Trophoblast cell (in vitro differentiated cells and primary cell): ENCODE results near the gene TENM4.

Source experiments
- DNase-seq, 2 donors: peaks; one replicate each; pipeline ENCODE4 v3.0.0-alpha.2; 2016
- H2AFZ ChIP-seq: 2 replicates; pipeline ENCODE4 v1.6.1; 2013; ENCODE audit warnings: low read length, moderate library complexity, mild to moderate bottlenecking; ENCODE audit not compliant: insufficient read depth, poor library complexity
- H2AK5ac ChIP-seq: 2 replicates; pipeline ENCODE4 v1.6.1; 2013; ENCODE audit warnings: mild to moderate bottlenecking, low read length
- H2BK120ac ChIP-seq: 2 replicates; pipeline ENCODE4 v1.6.1; 2013; ENCODE audit warnings: low read length, mild to moderate bottlenecking, moderate library complexity; ENCODE audit not compliant: insufficient read depth, poor library complexity
- H2BK12ac ChIP-seq: 2 replicates; pipeline ENCODE4 v1.6.1; 2013; ENCODE audit warnings: mild to moderate bottlenecking, low read length, moderate library complexity
- H2BK5ac ChIP-seq: 2 replicates; pipeline ENCODE4 v1.6.1; 2013; ENCODE audit warnings: low read length, low read depth, moderate library complexity, mild to moderate bottlenecking; ENCODE audit not compliant: poor library complexity
- H3K14ac ChIP-seq: 2 replicates; pipeline ENCODE4 v1.6.1; 2013; ENCODE audit warnings: mild to moderate bottlenecking, low read length
- H3K18ac ChIP-seq: 2 replicates; pipeline ENCODE4 v1.6.1; 2013; ENCODE audit warnings: mild to moderate bottlenecking, low read length
- H3K23ac ChIP-seq: 2 replicates; pipeline ENCODE4 v1.6.1; 2013; ENCODE audit warnings: low read length
- H3K27ac ChIP-seq: 2 replicates; pipeline ENCODE4 v1.5.1; 2013; ENCODE audit warnings: low read depth, mild to moderate bottlenecking, inconsistent platforms, low read length, moderate library complexity
- H3K27me3 ChIP-seq: 2 replicates; pipeline ENCODE4 v1.6.1; 2013; ENCODE audit warnings: inconsistent platforms, mild to moderate bottlenecking, low read length, moderate library complexity; ENCODE audit not compliant: insufficient read depth
- H3K36me3 ChIP-seq, 2 experiments: 1 replicate in 1 of 2; 2 replicates in 1 of 2; pipeline ENCODE4 v1.6.1; 2013; ENCODE audit warnings: low read length in 2 of 2, mild to moderate bottlenecking in 2 of 2, moderate library complexity in 1 of 2; ENCODE audit not compliant: insufficient read depth in 2 of 2, control insufficient read depth in 1 of 2
- H3K4ac ChIP-seq: 2 replicates; pipeline ENCODE4 v1.6.1; 2013; ENCODE audit warnings: low read depth, mild to moderate bottlenecking, low read length, moderate library complexity
- H3K4me1 ChIP-seq, 2 experiments: 1 replicate in 1 of 2; 2 replicates in 1 of 2; pipeline ENCODE4 v1.6.1; 2013; ENCODE audit warnings: low read length in 2 of 2, mild to moderate bottlenecking in 2 of 2, moderate library complexity in 1 of 2; ENCODE audit not compliant: insufficient read depth in 2 of 2, control insufficient read depth in 1 of 2
- H3K4me2 ChIP-seq: 2 replicates; pipeline ENCODE4 v1.6.1; 2013; ENCODE audit warnings: inconsistent platforms, mild to moderate bottlenecking, low read length, moderate library complexity
- H3K4me3 ChIP-seq: 2 replicates; pipeline ENCODE4 v1.5.1; 2013; ENCODE audit warnings: mild to moderate bottlenecking, low read depth, low read length, inconsistent platforms
- H3K79me1 ChIP-seq: one replicate; pipeline ENCODE4 v1.6.1; 2013; ENCODE audit warnings: low read length
- H3K79me2 ChIP-seq: 2 replicates; pipeline ENCODE4 v1.6.1; 2013; ENCODE audit warnings: low read length, mild to moderate bottlenecking; ENCODE audit not compliant: control insufficient read depth, insufficient read depth, poor library complexity
- H3K9ac ChIP-seq: 2 replicates; pipeline ENCODE4 v1.6.1; 2013; ENCODE audit warnings: mild to moderate bottlenecking, low read length
- H3K9me3 ChIP-seq: 2 replicates; pipeline ENCODE4 v1.6.1; 2013; ENCODE audit warnings: low read depth, mild to moderate bottlenecking, control low read depth, inconsistent platforms, low read length; ENCODE audit not compliant: insufficient read depth
- H4K12ac ChIP-seq: 2 replicates; pipeline ENCODE4 v1.6.1; 2013; ENCODE audit warnings: low read depth, mild to moderate bottlenecking, low read length, moderate library complexity
- H4K8ac ChIP-seq: 2 replicates; pipeline ENCODE4 v1.6.1; 2013; ENCODE audit warnings: low read depth, mild to moderate bottlenecking, low read length, moderate library complexity
- H4K91ac ChIP-seq: one replicate; pipeline ENCODE4 v1.6.1; 2013; ENCODE audit warnings: low read depth, mild to moderate bottlenecking, low read length, moderate library complexity
- WGBS: extraction: QIAGEN DNeasy Blood & Tissue Kit; methylation state at CpG from one replicate; pipeline ENCODE4 v1.1.7; 2013; ENCODE audit warnings: missing lambda C conversion rate; ENCODE audit not compliant: insufficient read length, insufficient coverage; ENCODE audit errors: extremely low coverage; 5-methylcytosine and 5-hydroxymethylcytosine counted together

TENM4 gene

GRCh38 chr11:78930810-78931523, 509.9 kb downstream of the TENM4 start:
- no peak overlapping the region for H4K12ac ChIP-seq
- H3K36me3 ChIP-seq, result no peaks in the 10 kb centered on the region
- peak overlapping the region; percentile 20 for H4K8ac ChIP-seq
- H3K4me2 ChIP-seq, result no peak overlapping the region
- peaks cover 3 to 16% of the 10 kb centered on the region in 2 experiments for H3K4me1 ChIP-seq
- peaks cover 3% of the 10 kb centered on the region for H3K79me1 ChIP-seq
- no peaks in the 10 kb centered on the region for H3K27me3 ChIP-seq
- no peak for DNase-seq
- no peak overlapping the region for H2BK5ac ChIP-seq
- peak overlapping the region; percentile 21 for H4K91ac ChIP-seq
- no peak overlapping the region for H3K9ac ChIP-seq
- no peak overlapping the region for H2AK5ac ChIP-seq
- no peaks in the 10 kb centered on the region for H3K9me3 ChIP-seq
- peaks cover 6% of the 10 kb centered on the region for H3K79me2 ChIP-seq
- H2BK120ac ChIP-seq, result no peak overlapping the region
- WGBS, result no CpG with 5 or more reads among the region's 11 CpGs
- H3K14ac ChIP-seq, result no peak overlapping the region
- H2BK12ac ChIP-seq, result no peak overlapping the region
- no peak overlapping the region for H2AFZ ChIP-seq
- H3K23ac ChIP-seq, result no peak overlapping the region
- no peak overlapping the region for H3K4me3 ChIP-seq
- peak overlapping the region; percentile 14 for H3K27ac ChIP-seq
- H3K18ac ChIP-seq, result no peak overlapping the region
- H3K4ac ChIP-seq, result no peak overlapping the region

- H3K14ac ChIP-seq, result no peak overlapping the region
- no peak overlapping the region for H2AK5ac ChIP-seq
- no peak overlapping the region for H2BK5ac ChIP-seq
- H4K91ac ChIP-seq, result no peak overlapping the region
- H2BK12ac ChIP-seq, result no peak overlapping the region
- no peak overlapping the region for H3K23ac ChIP-seq
- peaks cover 6% of the 10 kb centered on the region for H3K79me1 ChIP-seq
- no peak overlapping the region for H3K27ac ChIP-seq
- H3K4ac ChIP-seq, result no peak overlapping the region
- H4K8ac ChIP-seq, result no peak overlapping the region
- H3K27me3 ChIP-seq, result no peaks in the 10 kb centered on the region
- H3K4me2 ChIP-seq, result no peak overlapping the region
- H3K4me3 ChIP-seq, result no peak overlapping the region
- no peak overlapping the region for H2BK120ac ChIP-seq
- DNase-seq, result no peak
- H3K4me1 ChIP-seq, result peaks cover 6 to 19% of the 10 kb centered on the region in 2 experiments
- peaks cover 6% of the 10 kb centered on the region for H3K79me2 ChIP-seq
- H3K9me3 ChIP-seq, result no peaks in the 10 kb centered on the region
- no peak overlapping the region for H2AFZ ChIP-seq
- no CpG with 5 or more reads among the region's 3 CpGs for WGBS
- no peak overlapping the region for H4K12ac ChIP-seq
- no peak overlapping the region for H3K18ac ChIP-seq
- no peaks in the 10 kb centered on the region for H3K36me3 ChIP-seq
- H3K9ac ChIP-seq, result no peak overlapping the region
Observed at GRCh38 chr11:78929906-78930220, 511.0 kb downstream of the TENM4 start.

- H3K4ac ChIP-seq, result no peak overlapping the region
- peak overlapping the region; percentile 50 for H2BK12ac ChIP-seq
- H3K9me3 ChIP-seq, result no peaks in the 10 kb centered on the region
- no peak overlapping the region for H3K27ac ChIP-seq
- H2BK5ac ChIP-seq, result no peak overlapping the region
- peaks cover 6% of the 10 kb centered on the region for H3K79me1 ChIP-seq
- no peak for DNase-seq
- H3K9ac ChIP-seq, result no peak overlapping the region
- peaks cover 6 to 19% of the 10 kb centered on the region in 2 experiments for H3K4me1 ChIP-seq
- no peak overlapping the region for H2BK120ac ChIP-seq
- no peak overlapping the region for H3K4me3 ChIP-seq
- H4K8ac ChIP-seq, result no peak overlapping the region
- H4K91ac ChIP-seq, result peak overlapping the region; percentile 55
- H3K23ac ChIP-seq, result no peak overlapping the region
- H3K4me2 ChIP-seq, result no peak overlapping the region
- no peak overlapping the region for H3K14ac ChIP-seq
- H4K12ac ChIP-seq, result no peak overlapping the region
- peaks cover 0 to 1% of the 10 kb centered on the region in 2 experiments for H3K36me3 ChIP-seq
- peaks cover 6% of the 10 kb centered on the region for H3K79me2 ChIP-seq
- no peaks in the 10 kb centered on the region for H3K27me3 ChIP-seq
- no peak overlapping the region for H2AFZ ChIP-seq
- no CpG with 5 or more reads among the region's 5 CpGs for WGBS
- peak overlapping the region; percentile 38 for H3K18ac ChIP-seq
- H2AK5ac ChIP-seq, result no peak overlapping the region
Observed at GRCh38 chr11:78929207-78929905, 511.5 kb downstream of the TENM4 start.

- Histone ChIP-seq H4K91ac (peak overlapping the region; percentile 55), H3K27ac (no peak overlapping the region), H3K4me2 (no peak overlapping the region), H3K9me3 (no peaks in the 10 kb centered on the region), H2BK12ac (no peak overlapping the region), H3K23ac (no peak overlapping the region), H2BK5ac (no peak overlapping the region), H4K8ac (no peak overlapping the region), H3K4ac (no peak overlapping the region), H3K79me1 (peaks cover 6% of the 10 kb centered on the region), H2AFZ (no peak overlapping the region), H3K27me3 (no peaks in the 10 kb centered on the region), H3K18ac (no peak overlapping the region), H3K4me1 (peaks cover 6 to 19% of the 10 kb centered on the region in 2 experiments), H3K79me2 (peaks cover 6% of the 10 kb centered on the region), H3K4me3 (no peak overlapping the region), H4K12ac (no peak overlapping the region), H3K9ac (no peak overlapping the region), H3K36me3 (peaks cover 2 to 8% of the 10 kb centered on the region in 2 experiments), H2BK120ac (no peak overlapping the region), H2AK5ac (no peak overlapping the region), H3K14ac (peak overlapping the region; percentile 62)
- no peak for DNase-seq
- no CpG with 5 or more reads among the region's 3 CpGs for WGBS
Observed at GRCh38 chr11:78927511-78927910, 513.3 kb downstream of the TENM4 start.
